Measurements from ENCODE around the gene CA10. TPM values are rescaled to one million over a fixed set of nuclear protein-coding genes. Genes with fewer than 3 reads are reported as not detected.

CA10 gene
- total RNA-seq, 1 experiment from 2014 or later, result not detected

DNA sequence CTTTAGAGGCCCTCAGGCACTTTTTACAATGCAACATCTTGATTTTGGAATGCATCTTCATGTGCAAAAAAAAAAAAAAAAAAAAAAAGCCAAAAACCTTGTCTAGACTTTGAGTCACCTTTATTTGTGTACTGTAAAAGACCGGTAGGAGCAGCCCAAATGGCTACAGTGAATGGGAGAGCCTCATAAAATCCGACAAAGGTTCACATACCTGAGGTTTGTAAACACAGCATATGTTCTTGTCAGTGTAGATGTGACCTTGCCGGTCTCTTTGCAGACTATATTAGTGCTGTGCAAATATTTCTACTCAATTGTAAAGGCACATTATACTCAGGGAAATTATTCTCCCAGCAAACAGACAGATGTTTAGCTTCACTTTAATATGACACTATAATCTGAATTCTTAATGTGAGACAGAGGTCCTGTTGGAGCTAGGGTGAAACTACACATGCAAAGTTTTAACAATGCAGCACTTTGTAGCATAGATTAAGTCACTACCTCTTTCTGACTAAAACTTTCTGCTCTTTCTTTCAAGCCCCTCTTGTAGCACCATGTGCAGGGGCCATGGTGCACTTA is 211.3 kb downstream of the CA10 start:
- no TSS peak for BruUV-seq (replicated peaks)
- no peaks in the 10 kb centered on the region for H3K4me1 ChIP-seq (ENCODE audit: insufficient read depth, low read length, poor library complexity, severe bottlenecking)
- POLR2A ChIA-PET (ENCODE audit: low non-redundant PET), result no interaction called here

DNA sequence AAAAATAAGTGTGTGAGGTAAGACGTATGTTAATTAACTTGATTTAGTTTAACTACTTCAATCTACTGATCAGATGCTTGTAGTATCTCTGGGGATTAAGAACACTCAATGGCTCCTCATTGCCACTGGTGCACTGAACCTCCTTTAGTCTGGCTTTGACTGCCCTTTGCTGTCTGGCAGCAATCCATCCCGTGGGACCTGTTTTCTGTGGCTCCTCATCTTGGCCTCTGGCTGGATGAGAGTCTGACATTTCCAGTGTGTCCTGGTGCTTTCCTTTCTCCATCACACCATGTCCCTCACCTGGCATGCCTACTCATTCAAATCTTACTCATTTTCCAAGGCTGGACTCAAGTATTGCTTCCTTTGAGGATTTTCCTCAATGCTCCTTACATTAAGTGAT is 212.2 kb downstream of the CA10 start:
- Histone ChIP-seq H3K4me3 (ENCODE audit: low read depth, low read length, poor library complexity, severe bottlenecking) (no peak overlapping the region), H3K36me3 (ENCODE audit: insufficient read depth, low read length, poor library complexity, severe bottlenecking) (no peaks in the 10 kb centered on the region), H3K4me1 (ENCODE audit: insufficient read depth, low read length, poor library complexity, severe bottlenecking) (no peaks in the 10 kb centered on the region), H3K27me3 (replicated peaks; ENCODE audit: insufficient read depth, low read depth, low read length, poor library complexity) (no peaks in the 10 kb centered on the region), H3K27ac (ENCODE audit: low read depth, low read length, poor library complexity, severe bottlenecking) (no peak overlapping the region), H3K9me3 (ENCODE audit: low read depth, low read length, poor library complexity, severe bottlenecking) (no peaks in the 10 kb centered on the region)
- DNase-seq (ENCODE audit: low spot score), result no peak
- CTCF ChIA-PET, result no interaction called here
- POLR2A ChIA-PET (ENCODE audit: low non-redundant PET), result no interaction called here
- TF ChIP-seq, protein P1, sequence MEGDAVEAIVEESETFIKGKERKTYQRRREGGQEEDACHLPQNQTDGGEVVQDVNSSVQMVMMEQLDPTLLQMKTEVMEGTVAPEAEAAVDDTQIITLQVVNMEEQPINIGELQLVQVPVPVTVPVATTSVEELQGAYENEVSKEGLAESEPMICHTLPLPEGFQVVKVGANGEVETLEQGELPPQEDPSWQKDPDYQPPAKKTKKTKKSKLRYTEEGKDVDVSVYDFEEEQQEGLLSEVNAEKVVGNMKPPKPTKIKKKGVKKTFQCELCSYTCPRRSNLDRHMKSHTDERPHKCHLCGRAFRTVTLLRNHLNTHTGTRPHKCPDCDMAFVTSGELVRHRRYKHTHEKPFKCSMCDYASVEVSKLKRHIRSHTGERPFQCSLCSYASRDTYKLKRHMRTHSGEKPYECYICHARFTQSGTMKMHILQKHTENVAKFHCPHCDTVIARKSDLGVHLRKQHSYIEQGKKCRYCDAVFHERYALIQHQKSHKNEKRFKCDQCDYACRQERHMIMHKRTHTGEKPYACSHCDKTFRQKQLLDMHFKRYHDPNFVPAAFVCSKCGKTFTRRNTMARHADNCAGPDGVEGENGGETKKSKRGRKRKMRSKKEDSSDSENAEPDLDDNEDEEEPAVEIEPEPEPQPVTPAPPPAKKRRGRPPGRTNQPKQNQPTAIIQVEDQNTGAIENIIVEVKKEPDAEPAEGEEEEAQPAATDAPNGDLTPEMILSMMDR (conservative IDR thresholded peaks at IDR 0.05; ENCODE audit: low read depth, low read length), result no peak
- no peak for TF ChIP-seq EZH2 (IDR thresholded peaks at IDR 0.05; ENCODE audit: borderline replicate concordance, low read depth, low read length, poor library complexity, severe bottlenecking)
- BruUV-seq (replicated peaks), result no TSS peak
- intact Hi-C loops (cut with micrococcal nuclease; ENCODE audit: unreplicated experiment), result no loop called here

More for the DNA sequence above, 211.3 kb downstream of the CA10 start:
- DNase-seq (ENCODE audit: low spot score), result no peak
- no peak overlapping the region for H3K27ac ChIP-seq (ENCODE audit: low read depth, low read length, poor library complexity, severe bottlenecking)
- no peak for TF ChIP-seq EZH2 (IDR thresholded peaks at IDR 0.05; ENCODE audit: borderline replicate concordance, low read depth, low read length, poor library complexity, severe bottlenecking)
- TF ChIP-seq, protein P1 (conservative IDR thresholded peaks at IDR 0.05; ENCODE audit: low read depth, low read length), result no peak
- H3K4me3 ChIP-seq (ENCODE audit: low read depth, low read length, poor library complexity, severe bottlenecking), result no peak overlapping the region
- CTCF ChIA-PET, result no interaction called here
- no peaks in the 10 kb centered on the region for H3K36me3 ChIP-seq (ENCODE audit: insufficient read depth, low read length, poor library complexity, severe bottlenecking)
- intact Hi-C loops (cut with micrococcal nuclease; ENCODE audit: unreplicated experiment), result no loop called here
- no peaks in the 10 kb centered on the region for H3K9me3 ChIP-seq (ENCODE audit: low read depth, low read length, poor library complexity, severe bottlenecking)
- H3K27me3 ChIP-seq (replicated peaks; ENCODE audit: insufficient read depth, low read depth, low read length, poor library complexity), result no peaks in the 10 kb centered on the region

DNA sequence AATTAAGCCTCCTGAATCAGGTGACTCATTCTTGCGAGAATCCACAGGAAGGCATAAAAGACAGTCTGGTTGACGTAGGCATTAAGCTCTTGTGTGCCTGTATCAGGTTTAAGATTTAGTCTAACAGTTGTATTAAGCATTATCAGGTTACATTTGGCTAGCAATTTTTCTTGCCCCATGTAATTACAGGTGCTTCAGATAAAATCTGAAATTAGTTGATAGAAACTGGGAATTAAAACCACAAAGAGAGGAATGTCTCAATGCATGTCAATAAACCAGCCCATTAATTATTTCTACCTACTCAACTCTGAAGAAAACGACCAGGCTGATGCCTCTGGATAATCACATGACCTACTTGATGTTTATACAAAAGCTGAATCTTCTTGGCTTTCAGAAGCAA is 217.2 kb downstream of the CA10 start:
- BruUV-seq (replicated peaks), result no TSS peak
- intact Hi-C loops (cut with micrococcal nuclease; ENCODE audit: unreplicated experiment), result no loop called here
- Histone ChIP-seq H3K4me1 (ENCODE audit: insufficient read depth, low read length, poor library complexity, severe bottlenecking) (no peaks in the 10 kb centered on the region), H3K9me3 (ENCODE audit: low read depth, low read length, poor library complexity, severe bottlenecking) (no peaks in the 10 kb centered on the region), H3K27ac (ENCODE audit: low read depth, low read length, poor library complexity, severe bottlenecking) (no peak overlapping the region), H3K4me3 (ENCODE audit: low read depth, low read length, poor library complexity, severe bottlenecking) (no peak overlapping the region), H3K36me3 (ENCODE audit: insufficient read depth, low read length, poor library complexity, severe bottlenecking) (no peaks in the 10 kb centered on the region), H3K27me3 (replicated peaks; ENCODE audit: insufficient read depth, low read depth, low read length, poor library complexity) (no peaks in the 10 kb centered on the region)
- TF ChIP-seq EZH2 (IDR thresholded peaks at IDR 0.05; ENCODE audit: borderline replicate concordance, low read depth, low read length, poor library complexity, severe bottlenecking), result no peak
- TF ChIP-seq, protein P1 (conservative IDR thresholded peaks at IDR 0.05; ENCODE audit: low read depth, low read length), result no peak
- ChIA-PET POLR2A (ENCODE audit: low non-redundant PET) (no interaction called here), CTCF (no interaction called here)
- DNase-seq (ENCODE audit: low spot score), result no peak

Data from A673 (cell line).